Left hindlimb (tissue), 1 donor: ENCODE results near the gene SIX5.

Experiments
- DNase-seq: peaks from one replicate; pipeline ENCODE4 v3.0.0-alpha.2; 2018

The SIX5 gene

GRCh38 chr19:45792470-45793177, 23.6 kb upstream of the SIX5 start, which contains the start of gene DMWD:
DMWD (minus strand) TSS chr19:45792845; CDS start chr19:45792756, 89 bp downstream.
- DNase-seq, result peak; percentile 100

- DNase-seq, result peak; percentile 29
Measured at GRCh38 chr19:45791744-45792469, 22.9 kb upstream of the SIX5 start.

GRCh38 chr19:45790942-45791341, 21.9 kb upstream of the SIX5 start:
- peak; percentile 25 for DNase-seq

- peak; percentile 12 for DNase-seq
Measured at GRCh38 chr19:45789035-45789786, 20.2 kb upstream of the SIX5 start.

- peak; percentile 31 for DNase-seq
Measured at GRCh38 chr19:45786533-45786894, 17.5 kb upstream of the SIX5 start.

- DNase-seq, result peak; percentile 48
Measured at GRCh38 chr19:45785781-45786532, 16.9 kb upstream of the SIX5 start.

GRCh38 chr19:45785097-45785496, 16.0 kb upstream of the SIX5 start:
- peak; percentile 15 for DNase-seq

GRCh38 chr19:45784096-45784495, 15.0 kb upstream of the SIX5 start:
- no peak for DNase-seq

- DNase-seq, result peak; percentile 79
Measured at GRCh38 chr19:45782820-45783785, 14.1 kb upstream of the SIX5 start.

GRCh38 chr19:45782162-45782691, 13.2 kb upstream of the SIX5 start, which contains the start of gene DMPK:
DMPK (minus strand) TSS chr19:45782490; CDS start chr19:45782352, 138 bp downstream.
- DNase-seq, result peak; percentile 74

GRCh38 chr19:45781214-45782161, 12.4 kb upstream of the SIX5 start:
- peak; percentile 75 for DNase-seq

- peak; percentile 43 for DNase-seq
Measured at GRCh38 chr19:45780448-45781213, 11.6 kb upstream of the SIX5 start.

GRCh38 chr19:45780146-45780447, 11.0 kb upstream of the SIX5 start:
- peak; percentile 27 for DNase-seq

GRCh38 chr19:45779231-45780145, 10.4 kb upstream of the SIX5 start:
- DNase-seq, result peak; percentile 81

GRCh38 chr19:45778010-45778661, 9.1 kb upstream of the SIX5 start:
- DNase-seq, result peak; percentile 35

- DNase-seq, result peak; percentile 27
Measured at GRCh38 chr19:45777395-45777961, 8.4 kb upstream of the SIX5 start.

GRCh38 chr19:45774765-45775164, 5.7 kb upstream of the SIX5 start:
- no peak for DNase-seq
